HCT116 (cell line): ENCODE data around the gene CTNND2.

Source experiments
- POLR2A ChIP-seq: IDR thresholded peaks from 2 replicates; pipeline ENCODE4 v1.7.0; 2011; ENCODE audit warnings: borderline replicate concordance; ENCODE audit not compliant: insufficient read depth, insufficient read length; ENCODE audit errors: extremely low read depth
- POLR2AphosphoS5 ChIP-seq: IDR thresholded peaks from 2 replicates; pipeline ENCODE4 v1.6.1; 2011; ENCODE audit warnings: mild to moderate bottlenecking, low read depth, low read length, moderate library complexity
- TF ChIP-seq, protein P1 (sequence below), 3 experiments: fragments of 200-600 bp in 1 of 3; sonication (generic) in 1 of 3; IDR thresholded peaks in 2 of 3; conservative IDR thresholded peaks in 1 of 3; 2 replicates each; pipeline ENCODE4 v1.5.1; 2012 to 2017; ENCODE audit warnings: low read depth in 2 of 3, low read length in 2 of 3, antibody characterized with exemption in 1 of 3, borderline replicate concordance in 1 of 3, control low read depth in 1 of 3, mild to moderate bottlenecking in 1 of 3, mixed read lengths in 1 of 3, mixed run types in 1 of 3, moderate library complexity in 1 of 3; ENCODE audit not compliant: insufficient read depth in 1 of 3

DNA sequence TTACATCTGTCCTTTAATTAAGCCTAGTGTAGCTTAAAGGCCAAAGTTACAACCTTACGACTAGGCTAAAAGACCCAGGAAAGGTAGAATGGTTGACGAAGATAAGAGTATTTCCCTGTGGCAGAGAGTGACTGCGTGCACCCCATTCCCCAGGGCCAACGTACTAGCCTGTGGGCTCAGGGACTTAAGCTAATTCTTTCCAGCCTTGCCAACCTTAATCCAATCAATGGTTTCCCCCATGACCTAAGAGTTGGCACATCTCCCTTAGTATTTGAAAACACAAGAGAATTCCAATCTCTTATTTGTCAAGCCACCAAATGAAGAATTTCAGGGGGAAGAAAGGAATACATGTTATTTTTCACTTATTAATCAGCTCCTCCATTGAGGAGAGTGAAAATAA is 16.0 kb downstream of the CTNND2 start:
- TF ChIP-seq POLR2AphosphoS5: no peak
- no peak for TF ChIP-seq POLR2A
- TF ChIP-seq, protein P1, sequence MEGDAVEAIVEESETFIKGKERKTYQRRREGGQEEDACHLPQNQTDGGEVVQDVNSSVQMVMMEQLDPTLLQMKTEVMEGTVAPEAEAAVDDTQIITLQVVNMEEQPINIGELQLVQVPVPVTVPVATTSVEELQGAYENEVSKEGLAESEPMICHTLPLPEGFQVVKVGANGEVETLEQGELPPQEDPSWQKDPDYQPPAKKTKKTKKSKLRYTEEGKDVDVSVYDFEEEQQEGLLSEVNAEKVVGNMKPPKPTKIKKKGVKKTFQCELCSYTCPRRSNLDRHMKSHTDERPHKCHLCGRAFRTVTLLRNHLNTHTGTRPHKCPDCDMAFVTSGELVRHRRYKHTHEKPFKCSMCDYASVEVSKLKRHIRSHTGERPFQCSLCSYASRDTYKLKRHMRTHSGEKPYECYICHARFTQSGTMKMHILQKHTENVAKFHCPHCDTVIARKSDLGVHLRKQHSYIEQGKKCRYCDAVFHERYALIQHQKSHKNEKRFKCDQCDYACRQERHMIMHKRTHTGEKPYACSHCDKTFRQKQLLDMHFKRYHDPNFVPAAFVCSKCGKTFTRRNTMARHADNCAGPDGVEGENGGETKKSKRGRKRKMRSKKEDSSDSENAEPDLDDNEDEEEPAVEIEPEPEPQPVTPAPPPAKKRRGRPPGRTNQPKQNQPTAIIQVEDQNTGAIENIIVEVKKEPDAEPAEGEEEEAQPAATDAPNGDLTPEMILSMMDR (IDR thresholded peaks at IDR 0.05 in 2 of 3, conservative IDR thresholded peaks at IDR 0.05 in 1 of 3; ENCODE audit: borderline replicate concordance in 1 of 3, insufficient read depth in 1 of 3, low read depth in 2 of 3, low read length in 2 of 3): no peak
